ENCODE measurements around the gene TRIM69. TPM values are rescaled to one million over a fixed set of nuclear protein-coding genes. Genes with fewer than 3 reads are reported as not detected.
A peak's percentile ranks its signal among the peaks of the same experiment; 100 is the strongest.
"Not testable (repeated sequence)": the region's sequence is repeated elsewhere in the genome, so short reads cannot be mapped to it uniquely, and the experiment has no call there.

TRIM69 gene
- total RNA-seq, 2 donors from 2014 or later, result 5.7 to 13.1 TPM

DNA sequence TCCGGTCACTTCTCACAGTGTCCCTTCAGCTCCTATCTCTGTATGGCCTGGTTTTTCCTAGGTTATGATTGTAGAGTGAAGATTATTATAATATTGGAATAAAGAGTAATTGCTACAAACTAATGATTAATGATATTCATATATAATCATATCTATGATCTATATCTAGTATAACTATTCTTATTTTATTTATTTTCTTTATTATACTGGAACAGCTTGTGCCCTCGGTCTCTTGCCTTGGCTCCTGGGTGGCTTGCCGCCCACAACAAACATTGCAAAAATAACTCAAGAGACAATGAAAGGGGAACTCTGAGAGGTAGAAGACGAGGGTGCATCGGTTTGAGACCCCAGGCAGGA is 48.6 kb downstream of the TRIM69 start:
- H3K27me3 ChIP-seq (ENCODE audit: control insufficient read depth, insufficient read depth, low read length, poor library complexity, severe bottlenecking); H3K4me3 ChIP-seq (ENCODE audit: low read length); H3K27ac Mint-ChIP-seq; H3K4me1 Mint-ChIP-seq; H3K9me3 Mint-ChIP-seq; H3K36me3 Mint-ChIP-seq (ENCODE audit: low read depth); H3K36me3 ChIP-seq (ENCODE audit: control insufficient read depth, insufficient read depth, low read length); H3K9me3 ChIP-seq (ENCODE audit: control insufficient read depth, low read length); H3K9ac ChIP-seq (ENCODE audit: extremely low read depth, low read length, poor library complexity, severe bottlenecking); H3K4me1 ChIP-seq (ENCODE audit: control insufficient read depth, insufficient read depth, low read length); H3K27ac ChIP-seq (ENCODE audit: low read depth, low read length); DNase-seq: not testable (repeated sequence)
- Mint-ChIP-seq H3K27me3 (ENCODE audit: insufficient read depth) (peaks cover 27% of the 10 kb centered on the region), H3K4me3 (peak overlapping the region; percentile 64)
- WGBS, 2 experiments (ENCODE audit: insufficient coverage in 1 of 2, insufficient read length in 1 of 2), result 72 to 95% methylated on average over 3 to 5 of the region's 5 CpGs
- TF ChIP-seq, protein P1, sequence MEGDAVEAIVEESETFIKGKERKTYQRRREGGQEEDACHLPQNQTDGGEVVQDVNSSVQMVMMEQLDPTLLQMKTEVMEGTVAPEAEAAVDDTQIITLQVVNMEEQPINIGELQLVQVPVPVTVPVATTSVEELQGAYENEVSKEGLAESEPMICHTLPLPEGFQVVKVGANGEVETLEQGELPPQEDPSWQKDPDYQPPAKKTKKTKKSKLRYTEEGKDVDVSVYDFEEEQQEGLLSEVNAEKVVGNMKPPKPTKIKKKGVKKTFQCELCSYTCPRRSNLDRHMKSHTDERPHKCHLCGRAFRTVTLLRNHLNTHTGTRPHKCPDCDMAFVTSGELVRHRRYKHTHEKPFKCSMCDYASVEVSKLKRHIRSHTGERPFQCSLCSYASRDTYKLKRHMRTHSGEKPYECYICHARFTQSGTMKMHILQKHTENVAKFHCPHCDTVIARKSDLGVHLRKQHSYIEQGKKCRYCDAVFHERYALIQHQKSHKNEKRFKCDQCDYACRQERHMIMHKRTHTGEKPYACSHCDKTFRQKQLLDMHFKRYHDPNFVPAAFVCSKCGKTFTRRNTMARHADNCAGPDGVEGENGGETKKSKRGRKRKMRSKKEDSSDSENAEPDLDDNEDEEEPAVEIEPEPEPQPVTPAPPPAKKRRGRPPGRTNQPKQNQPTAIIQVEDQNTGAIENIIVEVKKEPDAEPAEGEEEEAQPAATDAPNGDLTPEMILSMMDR (conservative IDR thresholded peaks at IDR 0.05), result peak; percentile 2

DNA sequence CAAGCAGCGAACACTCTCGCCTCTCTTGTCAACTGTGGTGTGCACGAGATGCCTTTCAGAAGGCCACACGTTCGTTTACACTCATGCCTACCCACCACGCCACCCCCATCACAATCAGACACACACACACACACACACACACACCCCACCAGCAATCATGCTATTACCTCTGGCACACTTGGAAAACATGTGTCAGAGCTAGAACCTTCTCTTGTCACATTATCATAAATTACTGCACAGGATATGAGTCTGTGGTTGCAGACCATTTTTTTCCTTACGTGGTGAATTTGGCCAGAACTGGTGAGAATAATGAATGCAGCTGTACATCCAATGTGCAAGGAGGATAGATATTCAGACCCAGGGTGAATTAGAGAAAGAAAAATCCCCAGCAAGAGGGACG is 52.4 kb downstream of the TRIM69 start:
- Mint-ChIP-seq H3K36me3 (ENCODE audit: low read depth) (no peaks in the 10 kb centered on the region), H3K9me3 (no peaks in the 10 kb centered on the region), H3K27me3 (ENCODE audit: insufficient read depth) (peaks cover 16% of the 10 kb centered on the region), H3K27ac (no peak overlapping the region), H3K4me3 (no peak overlapping the region), H3K4me1 (peaks cover 4% of the 10 kb centered on the region)
- no peak overlapping the region for H3K27ac ChIP-seq (ENCODE audit: low read depth, low read length)
- no peak for DNase-seq
- H3K4me3 ChIP-seq (ENCODE audit: low read length), result no peak overlapping the region
- no peaks in the 10 kb centered on the region for H3K4me1 ChIP-seq (ENCODE audit: control insufficient read depth, insufficient read depth, low read length)
- 89 to 100% methylated on average over 3 to 8 of the region's 8 CpGs for WGBS, 2 experiments (ENCODE audit: insufficient coverage in 1 of 2, insufficient read length in 1 of 2)
- TF ChIP-seq, protein P1 (conservative IDR thresholded peaks at IDR 0.05), result no peak
- no peak overlapping the region for H3K9ac ChIP-seq (ENCODE audit: extremely low read depth, low read length, poor library complexity, severe bottlenecking)
- H3K36me3 ChIP-seq (ENCODE audit: control insufficient read depth, insufficient read depth, low read length), result no peaks in the 10 kb centered on the region
- H3K27me3 ChIP-seq (ENCODE audit: control insufficient read depth, insufficient read depth, low read length, poor library complexity, severe bottlenecking), result peaks cover 6% of the 10 kb centered on the region
- H3K9me3 ChIP-seq (ENCODE audit: control insufficient read depth, low read length), result no peaks in the 10 kb centered on the region

DNA sequence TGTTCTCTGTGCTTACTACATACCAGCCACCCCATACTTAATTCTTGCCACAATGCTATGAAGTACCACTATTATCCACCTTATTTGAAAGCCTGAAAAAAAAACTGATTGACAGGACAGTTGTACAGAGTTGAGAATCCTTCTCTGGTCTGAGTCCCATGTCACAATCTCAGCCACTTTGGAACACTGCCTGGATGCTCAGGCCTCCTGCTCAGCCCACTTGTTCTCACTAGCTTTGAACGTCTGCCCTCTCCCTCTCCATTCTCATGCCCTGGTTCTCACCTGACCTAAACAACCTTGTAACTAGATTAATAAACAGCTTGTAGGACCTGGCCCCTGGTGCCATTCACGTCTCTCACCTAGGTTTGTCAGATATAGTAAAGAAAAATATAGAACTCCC is 53.9 kb downstream of the TRIM69 start:
- H3K4me1 ChIP-seq (ENCODE audit: control insufficient read depth, insufficient read depth, low read length), result no peaks in the 10 kb centered on the region
- peaks cover 6% of the 10 kb centered on the region for H3K27me3 ChIP-seq (ENCODE audit: control insufficient read depth, insufficient read depth, low read length, poor library complexity, severe bottlenecking)
- Mint-ChIP-seq H3K27ac (no peak overlapping the region), H3K4me3 (no peak overlapping the region), H3K27me3 (ENCODE audit: insufficient read depth) (peaks cover 16% of the 10 kb centered on the region), H3K4me1 (no peaks in the 10 kb centered on the region), H3K36me3 (ENCODE audit: low read depth) (no peaks in the 10 kb centered on the region), H3K9me3 (no peaks in the 10 kb centered on the region)
- H3K9ac ChIP-seq (ENCODE audit: extremely low read depth, low read length, poor library complexity, severe bottlenecking), result no peak overlapping the region
- 83% methylated on average over 2 of the region's 2 CpGs; no CpG with 5 or more reads in 1 of the 2 experiments for WGBS, 2 experiments (ENCODE audit: insufficient coverage in 1 of 2, insufficient read length in 1 of 2)
- H3K36me3 ChIP-seq (ENCODE audit: control insufficient read depth, insufficient read depth, low read length), result no peaks in the 10 kb centered on the region
- TF ChIP-seq, protein P1 (conservative IDR thresholded peaks at IDR 0.05), result no peak
- no peak for DNase-seq
- H3K27ac ChIP-seq (ENCODE audit: low read depth, low read length), result no peak overlapping the region
- no peak overlapping the region for H3K4me3 ChIP-seq (ENCODE audit: low read length)
- H3K9me3 ChIP-seq (ENCODE audit: control insufficient read depth, low read length), result no peaks in the 10 kb centered on the region
